ENCODE results near the gene SLC35F1. TPM values are rescaled to one million over a fixed set of nuclear protein-coding genes. Genes with fewer than 3 reads are reported as not detected.
A peak's percentile ranks its signal among the peaks of the same experiment; 100 is the strongest.

Gene SLC35F1
- total and polyA plus RNA-seq, 4 donors: 27.8 to 68.7 (median 61.5) TPM

DNA sequence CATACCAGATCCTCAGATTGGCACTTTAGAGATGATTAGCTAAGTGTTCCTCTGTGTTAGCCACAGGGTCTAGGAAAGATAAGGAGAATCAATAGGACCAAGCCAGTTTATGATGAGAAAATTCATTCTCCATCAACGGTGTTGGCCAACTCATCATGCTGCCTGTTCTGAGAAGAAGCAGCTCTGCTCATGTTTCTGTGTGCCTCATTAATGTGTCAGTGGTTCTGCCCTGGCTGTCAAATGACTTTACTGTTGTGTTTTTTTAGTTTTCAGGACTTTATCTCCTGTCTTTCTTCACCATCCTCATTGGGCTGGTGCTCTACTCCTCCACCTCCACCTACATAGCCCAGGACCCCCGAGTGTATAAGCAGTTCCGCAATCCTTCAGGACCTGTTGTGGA lies 406.7 kb downstream of the SLC35F1 start:
- no peak for DNase-seq (ENCODE audit: low read depth in 4 of 6, low spot score in 6 of 6)
- 100% methylated on average over 2 of the region's 3 CpGs for WGBS (ENCODE audit: insufficient coverage)
- H3K9me3 ChIP-seq (ENCODE audit: control insufficient read depth, insufficient read depth, low read length): no peaks in the 10 kb centered on the region
- no peaks in the 10 kb centered on the region for H3K36me3 ChIP-seq (ENCODE audit: control insufficient read depth, insufficient read depth, low read length)
- no peaks in the 10 kb centered on the region for H3K27me3 ChIP-seq (ENCODE audit: control insufficient read depth, insufficient read depth, low read length)
- H3K4me3 ChIP-seq (ENCODE audit: low read depth, low read length): no peak overlapping the region
- H3K4me1 ChIP-seq (ENCODE audit: control insufficient read depth, insufficient read depth, low read length): no peaks in the 10 kb centered on the region
- no peak overlapping the region for H3K27ac ChIP-seq (ENCODE audit: low read depth, low read length)

DNA sequence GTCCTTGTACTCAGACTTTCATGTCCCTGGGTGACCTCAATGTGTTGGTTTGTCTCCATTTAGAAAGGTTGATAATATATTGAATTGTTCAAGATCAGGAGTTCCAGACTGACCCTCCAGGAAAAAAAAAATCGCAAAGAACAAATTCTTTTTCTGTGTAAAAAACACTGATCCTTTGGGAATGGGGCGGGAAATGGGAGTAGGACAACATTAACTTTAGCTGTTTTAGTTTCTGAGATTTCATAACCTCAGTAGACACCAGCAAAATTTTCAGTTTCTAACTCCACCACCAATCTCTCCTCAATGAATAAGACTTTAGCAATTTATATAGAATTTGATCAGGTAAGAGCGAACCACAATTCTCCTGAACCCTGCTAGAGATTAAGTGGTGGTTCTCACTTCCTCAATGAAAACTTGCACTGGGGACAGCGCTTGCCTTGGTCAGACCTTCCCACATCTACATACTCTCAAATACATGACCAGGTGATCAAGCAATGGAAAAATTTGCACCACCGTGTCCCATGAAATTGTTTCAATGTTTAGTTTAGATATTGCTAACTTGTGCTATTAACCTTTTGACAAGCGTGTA lies 409.8 kb downstream of the SLC35F1 start:
- Histone ChIP-seq H3K9me3 (ENCODE audit: control insufficient read depth, insufficient read depth, low read length) (no peaks in the 10 kb centered on the region), H3K36me3 (ENCODE audit: control insufficient read depth, insufficient read depth, low read length) (no peaks in the 10 kb centered on the region), H3K4me1 (ENCODE audit: control insufficient read depth, insufficient read depth, low read length) (no peaks in the 10 kb centered on the region), H3K4me3 (ENCODE audit: low read depth, low read length) (no peak overlapping the region), H3K27me3 (ENCODE audit: control insufficient read depth, insufficient read depth, low read length) (no peaks in the 10 kb centered on the region), H3K27ac (ENCODE audit: low read depth, low read length) (no peak overlapping the region)
- no peak for DNase-seq (ENCODE audit: low read depth in 4 of 6, low spot score in 6 of 6)
- WGBS (ENCODE audit: insufficient coverage): no CpG with 5 or more reads among the region's 6 CpGs

DNA sequence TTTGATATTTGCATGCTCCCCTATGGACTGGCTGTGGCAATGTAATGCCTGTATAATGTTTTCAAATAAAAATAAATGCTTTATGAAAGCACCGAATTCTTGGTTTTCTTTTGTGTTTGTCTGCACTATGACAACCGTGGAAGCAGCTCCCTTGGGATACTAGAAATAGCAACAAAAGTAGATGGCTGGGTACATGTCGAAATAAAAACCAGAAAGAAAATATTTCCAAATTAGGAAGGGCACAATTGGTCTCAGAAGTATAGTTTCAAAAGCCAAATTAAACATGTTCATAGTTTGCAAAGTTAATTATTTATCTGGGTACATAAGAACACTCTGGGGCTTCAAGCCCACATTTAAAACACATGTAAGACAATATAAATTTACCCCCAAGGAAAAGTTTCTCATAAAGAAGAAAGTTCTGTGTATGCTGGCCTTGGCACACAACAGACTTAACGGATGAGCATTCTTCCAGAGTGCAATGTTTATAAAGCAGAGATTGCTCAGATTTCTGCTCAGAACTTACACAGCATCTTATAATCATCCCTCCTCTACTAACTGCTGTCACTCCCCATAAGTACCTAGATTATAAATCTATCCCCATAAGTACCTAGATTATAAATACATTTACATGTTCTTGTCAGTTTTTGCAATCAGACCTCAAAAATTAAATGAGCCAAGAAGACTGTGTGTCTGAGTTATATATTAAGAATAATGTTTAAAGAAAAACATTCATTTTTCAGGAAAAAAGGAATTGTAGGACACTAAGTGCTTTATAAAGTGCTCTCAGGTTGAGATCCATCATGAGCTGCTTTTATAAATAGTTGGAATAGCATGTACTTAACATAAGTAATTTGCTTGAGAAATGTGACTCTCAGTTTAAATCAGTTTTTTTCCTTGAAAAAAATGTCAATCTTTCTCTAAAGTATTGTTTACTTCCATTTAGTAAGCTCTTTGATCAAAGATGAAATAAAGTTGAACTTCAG lies 410.8 kb downstream of the SLC35F1 start:
- WGBS (ENCODE audit: insufficient coverage): no CpG with 5 or more reads among the region's 4 CpGs
- Histone ChIP-seq H3K4me1 (ENCODE audit: control insufficient read depth, insufficient read depth, low read length) (no peaks in the 10 kb centered on the region), H3K27me3 (ENCODE audit: control insufficient read depth, insufficient read depth, low read length) (no peaks in the 10 kb centered on the region), H3K9me3 (ENCODE audit: control insufficient read depth, insufficient read depth, low read length) (no peaks in the 10 kb centered on the region), H3K27ac (ENCODE audit: low read depth, low read length) (no peak overlapping the region), H3K4me3 (ENCODE audit: low read depth, low read length) (no peak overlapping the region), H3K36me3 (ENCODE audit: control insufficient read depth, insufficient read depth, low read length) (no peaks in the 10 kb centered on the region)
- DNase-seq (ENCODE audit: low read depth in 4 of 6, low spot score in 6 of 6): peak in 1 of 6 donors; percentile 48

DNA sequence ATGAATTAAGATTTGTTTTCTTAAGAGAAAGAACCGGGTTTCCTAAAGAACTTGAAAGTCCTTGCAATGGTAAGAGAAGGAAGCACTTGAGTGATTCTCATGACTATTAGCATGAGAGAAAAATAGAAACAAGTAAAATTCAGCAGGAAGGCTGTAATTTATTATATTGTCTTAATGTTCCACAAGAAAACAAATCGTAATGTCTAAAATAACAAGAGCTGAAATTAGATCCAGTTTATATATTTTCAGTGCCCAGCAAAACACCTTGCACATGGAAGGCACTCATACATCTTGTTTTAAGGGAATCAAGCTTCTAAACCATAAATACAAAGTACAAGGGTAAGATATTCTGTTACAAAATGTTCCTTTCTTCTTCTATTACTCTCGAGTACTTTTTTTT lies 411.6 kb downstream of the SLC35F1 start:
- no CpG with 5 or more reads among the region's 3 CpGs for WGBS (ENCODE audit: insufficient coverage)
- Histone ChIP-seq H3K27ac (ENCODE audit: low read depth, low read length) (no peak overlapping the region), H3K9me3 (ENCODE audit: control insufficient read depth, insufficient read depth, low read length) (no peaks in the 10 kb centered on the region), H3K4me1 (ENCODE audit: control insufficient read depth, insufficient read depth, low read length) (no peaks in the 10 kb centered on the region), H3K36me3 (ENCODE audit: control insufficient read depth, insufficient read depth, low read length) (no peaks in the 10 kb centered on the region), H3K27me3 (ENCODE audit: control insufficient read depth, insufficient read depth, low read length) (no peaks in the 10 kb centered on the region), H3K4me3 (ENCODE audit: low read depth, low read length) (no peak overlapping the region)
- DNase-seq (ENCODE audit: low read depth in 4 of 6, low spot score in 6 of 6): no peak

DNA sequence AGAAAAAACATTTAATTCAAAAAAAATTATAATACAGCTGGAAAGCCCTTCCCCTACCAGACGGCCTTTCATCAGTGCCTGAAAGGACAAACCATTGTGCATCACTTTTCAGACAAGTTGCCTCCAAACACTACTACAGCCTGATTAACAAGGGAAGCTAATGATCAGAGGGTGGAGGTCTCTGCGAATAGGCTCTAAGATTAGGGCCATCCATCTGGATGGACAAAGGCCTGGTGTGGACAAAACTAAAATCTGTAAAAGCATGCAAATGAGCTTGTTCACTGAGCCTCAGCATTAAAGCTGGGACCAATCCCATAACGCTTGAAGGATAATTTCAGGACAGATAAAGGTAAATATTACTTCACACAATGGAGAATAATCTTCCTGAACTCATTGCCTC lies 412.4 kb downstream of the SLC35F1 start:
- Histone ChIP-seq H3K36me3 (ENCODE audit: control insufficient read depth, insufficient read depth, low read length) (no peaks in the 10 kb centered on the region), H3K9me3 (ENCODE audit: control insufficient read depth, insufficient read depth, low read length) (no peaks in the 10 kb centered on the region), H3K27me3 (ENCODE audit: control insufficient read depth, insufficient read depth, low read length) (no peaks in the 10 kb centered on the region), H3K27ac (ENCODE audit: low read depth, low read length) (no peak overlapping the region), H3K4me3 (ENCODE audit: low read depth, low read length) (no peak overlapping the region), H3K4me1 (ENCODE audit: control insufficient read depth, insufficient read depth, low read length) (no peaks in the 10 kb centered on the region)
- DNase-seq (ENCODE audit: low read depth in 4 of 6, low spot score in 6 of 6): peak in 1 of 6 donors; percentile 31
- WGBS (ENCODE audit: insufficient coverage): 14% methylated on average over 1 of the region's 3 CpGs

DNA sequence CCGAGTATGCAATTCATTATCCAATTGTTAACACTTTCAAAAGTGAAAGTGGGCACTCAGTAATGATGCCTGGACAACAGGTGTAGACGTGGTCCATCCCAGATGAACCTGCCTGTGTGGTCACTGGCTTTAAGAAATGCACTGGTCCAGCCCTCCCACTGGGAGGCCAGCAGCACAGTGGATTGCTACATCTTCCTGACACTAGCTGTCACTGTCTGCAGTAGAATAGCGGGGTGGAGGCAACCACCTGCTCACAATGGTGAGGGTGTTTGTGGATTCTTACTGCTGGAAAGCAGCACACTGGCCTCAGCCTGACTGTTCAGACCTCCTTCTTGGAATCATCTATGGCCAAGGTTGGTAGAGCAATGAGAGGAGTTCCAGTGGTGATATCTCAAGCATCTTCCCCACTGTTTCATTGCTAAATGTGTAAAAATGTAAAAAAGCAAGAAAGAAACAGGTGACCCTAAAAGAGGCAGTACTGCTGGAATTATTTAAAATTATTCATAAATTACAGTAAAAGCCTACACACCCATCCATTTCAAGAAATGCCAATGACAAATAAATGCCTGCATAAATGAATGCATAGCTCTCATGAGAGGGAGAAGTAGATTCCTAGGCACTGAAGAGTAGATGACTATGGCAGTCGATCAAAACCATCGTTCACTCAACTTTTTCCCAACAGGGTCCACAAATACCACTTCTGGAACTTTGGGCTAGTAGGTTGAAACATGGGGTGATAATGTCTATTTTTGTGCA lies 413.0 kb downstream of the SLC35F1 start:
- Histone ChIP-seq H3K9me3 (ENCODE audit: control insufficient read depth, insufficient read depth, low read length) (no peaks in the 10 kb centered on the region), H3K4me1 (ENCODE audit: control insufficient read depth, insufficient read depth, low read length) (no peaks in the 10 kb centered on the region), H3K36me3 (ENCODE audit: control insufficient read depth, insufficient read depth, low read length) (no peaks in the 10 kb centered on the region), H3K27me3 (ENCODE audit: control insufficient read depth, insufficient read depth, low read length) (no peaks in the 10 kb centered on the region), H3K4me3 (ENCODE audit: low read depth, low read length) (no peak overlapping the region), H3K27ac (ENCODE audit: low read depth, low read length) (no peak overlapping the region)
- no peak for DNase-seq (ENCODE audit: low read depth in 4 of 6, low spot score in 6 of 6)
- 55% methylated on average over 2 of the region's 5 CpGs for WGBS (ENCODE audit: insufficient coverage)

DNA sequence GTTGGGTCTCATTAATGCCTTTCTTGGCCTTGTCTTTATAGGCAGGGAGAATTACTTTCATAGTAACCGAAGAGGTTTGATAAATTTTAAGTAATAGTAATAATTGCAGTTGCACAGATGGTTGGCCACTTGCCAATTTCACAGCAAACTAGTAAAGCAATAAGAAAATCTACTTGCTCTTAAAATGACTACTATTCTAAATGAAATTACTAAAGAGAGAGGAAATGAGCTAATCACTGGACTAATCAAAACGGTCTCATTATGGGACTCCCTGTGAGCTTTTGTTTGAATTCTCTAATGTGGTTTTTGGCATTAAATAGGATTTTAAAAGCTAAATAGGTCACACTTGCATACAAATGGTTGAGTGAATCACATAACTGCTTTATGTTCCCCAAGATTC lies 413.6 kb downstream of the SLC35F1 start:
- Histone ChIP-seq H3K27me3 (ENCODE audit: control insufficient read depth, insufficient read depth, low read length) (no peaks in the 10 kb centered on the region), H3K9me3 (ENCODE audit: control insufficient read depth, insufficient read depth, low read length) (no peaks in the 10 kb centered on the region), H3K27ac (ENCODE audit: low read depth, low read length) (no peak overlapping the region), H3K36me3 (ENCODE audit: control insufficient read depth, insufficient read depth, low read length) (no peaks in the 10 kb centered on the region), H3K4me3 (ENCODE audit: low read depth, low read length) (no peak overlapping the region), H3K4me1 (ENCODE audit: control insufficient read depth, insufficient read depth, low read length) (no peaks in the 10 kb centered on the region)
- no CpG with 5 or more reads among the region's 2 CpGs for WGBS (ENCODE audit: insufficient coverage)
- DNase-seq (ENCODE audit: low read depth in 4 of 6, low spot score in 6 of 6): peak in 4 of 6 donors; percentile 33 to 95 (median 52)

DNA sequence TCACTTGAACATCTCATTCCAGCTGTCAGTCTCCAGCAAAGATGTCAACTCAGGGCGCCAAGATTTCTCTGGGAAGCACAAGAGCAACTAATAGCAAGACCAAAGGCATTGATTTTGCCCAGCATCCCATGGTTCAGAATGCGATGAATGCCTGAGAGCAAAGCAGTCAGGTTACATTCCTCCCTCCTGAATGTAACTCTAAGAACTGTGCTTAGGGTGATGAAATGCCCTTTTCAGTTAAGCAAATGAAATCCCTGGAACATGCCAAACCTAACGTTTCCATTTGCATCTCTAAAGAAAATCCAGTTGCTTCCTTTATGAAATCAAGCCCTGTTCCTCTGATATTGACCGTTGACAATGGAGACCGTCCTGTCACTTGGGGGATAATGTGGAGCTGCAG lies 417.1 kb downstream of the SLC35F1 start:
- WGBS (ENCODE audit: insufficient coverage): 75% methylated on average over 1 of the region's 5 CpGs
- Histone ChIP-seq H3K27me3 (ENCODE audit: control insufficient read depth, insufficient read depth, low read length) (no peaks in the 10 kb centered on the region), H3K4me3 (ENCODE audit: low read depth, low read length) (no peak overlapping the region), H3K27ac (ENCODE audit: low read depth, low read length) (no peak overlapping the region), H3K36me3 (ENCODE audit: control insufficient read depth, insufficient read depth, low read length) (no peaks in the 10 kb centered on the region), H3K9me3 (ENCODE audit: control insufficient read depth, insufficient read depth, low read length) (no peaks in the 10 kb centered on the region), H3K4me1 (ENCODE audit: control insufficient read depth, insufficient read depth, low read length) (no peaks in the 10 kb centered on the region)
- no peak for DNase-seq (ENCODE audit: low read depth in 4 of 6, low spot score in 6 of 6)

DNA sequence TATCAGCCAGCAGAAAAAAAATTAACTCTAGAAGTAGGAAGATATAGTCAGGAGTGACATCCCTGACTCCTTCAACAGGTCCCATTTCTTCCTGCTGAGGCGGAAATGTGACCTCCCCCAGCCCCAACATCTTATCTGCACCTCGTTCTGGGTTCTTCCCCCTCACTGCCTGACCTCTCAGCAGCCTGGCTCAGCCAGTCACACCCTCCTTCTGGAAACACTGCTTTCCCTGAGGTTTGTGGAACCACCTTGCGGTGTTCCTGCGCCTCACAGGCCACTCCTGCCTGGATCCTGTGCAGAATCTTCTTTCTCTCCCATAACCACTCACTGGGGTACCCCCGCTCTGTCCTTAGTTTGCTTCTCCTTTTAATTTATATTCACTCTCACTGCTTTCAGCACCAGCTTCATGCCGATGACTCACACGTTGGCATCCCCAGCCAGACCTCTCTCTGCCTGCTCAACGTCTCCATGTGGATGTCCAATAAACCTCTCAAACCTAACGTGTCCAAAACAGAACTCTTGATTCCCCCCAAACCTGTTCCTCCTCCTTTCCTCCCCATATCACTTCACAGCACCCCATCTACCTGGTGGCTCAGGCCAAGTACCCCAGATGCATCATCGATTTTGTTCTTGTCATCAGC lies 418.3 kb downstream of the SLC35F1 start:
- H3K27ac ChIP-seq (ENCODE audit: low read depth, low read length): no peak overlapping the region
- no peaks in the 10 kb centered on the region for H3K4me1 ChIP-seq (ENCODE audit: control insufficient read depth, insufficient read depth, low read length)
- H3K36me3 ChIP-seq (ENCODE audit: control insufficient read depth, insufficient read depth, low read length): no peaks in the 10 kb centered on the region
- WGBS (ENCODE audit: insufficient coverage): 90% methylated on average over 10 of the region's 10 CpGs
- H3K4me3 ChIP-seq (ENCODE audit: low read depth, low read length): no peak overlapping the region
- no peaks in the 10 kb centered on the region for H3K9me3 ChIP-seq (ENCODE audit: control insufficient read depth, insufficient read depth, low read length)
- no peaks in the 10 kb centered on the region for H3K27me3 ChIP-seq (ENCODE audit: control insufficient read depth, insufficient read depth, low read length)
- DNase-seq (ENCODE audit: low read depth in 4 of 6, low spot score in 6 of 6): no peak
